Activated CD4-positive, alpha-beta T cell treated with anti-CD3 and anti-CD28 coated beads, Interleukin-2, Interleukin-6, amounts not matched to agents 100 ng/mL and 50 ng/mL, durations not matched to agents 16 hours and 8 hours (primary cell): Measurements from ENCODE around the gene OSBP2.

Source experiments
- DNase-seq: peaks from one replicate; pipeline ENCODE4 v3.0.0-alpha.2; 2020

OSBP2 gene

GRCh38 chr22:30910358-30910757 lies 215.7 kb downstream of the OSBP2 start:
- DNase-seq: no peak

GRCh38 chr22:30918761-30919160 lies 224.1 kb downstream of the OSBP2 start:
- no peak for DNase-seq

- DNase-seq: no peak
These were observed 225.3 kb downstream of the OSBP2 start for GRCh38 chr22:30919973-30920372.

GRCh38 chr22:30920407-30920806 lies 225.7 kb downstream of the OSBP2 start:
- DNase-seq: peak; percentile 85

GRCh38 chr22:30921108-30921507 lies 226.4 kb downstream of the OSBP2 start:
- no peak for DNase-seq

GRCh38 chr22:30922151-30922611 lies 227.5 kb downstream of the OSBP2 start:
- DNase-seq: peak; percentile 75

GRCh38 chr22:30923168-30923900 lies 228.7 kb downstream of the OSBP2 start:
- DNase-seq: no peak

GRCh38 chr22:30925667-30926066 lies 231.0 kb downstream of the OSBP2 start:
- no peak for DNase-seq

GRCh38 chr22:30926706-30927105 lies 232.0 kb downstream of the OSBP2 start:
- DNase-seq: no peak

GRCh38 chr22:30927806-30928205 lies 233.1 kb downstream of the OSBP2 start:
- no peak for DNase-seq

GRCh38 chr22:30928401-30928800 lies 233.7 kb downstream of the OSBP2 start:
- no peak for DNase-seq

GRCh38 chr22:30930228-30930627 lies 235.6 kb downstream of the OSBP2 start:
- no peak for DNase-seq

GRCh38 chr22:30931541-30932300 lies 237.0 kb downstream of the OSBP2 start:
- no peak for DNase-seq

- no peak for DNase-seq
These were observed 238.0 kb downstream of the OSBP2 start for GRCh38 chr22:30932661-30933060.

- DNase-seq: no peak
These were observed 238.8 kb downstream of the OSBP2 start for GRCh38 chr22:30933457-30933856.

GRCh38 chr22:30934053-30934452 lies 239.4 kb downstream of the OSBP2 start:
- DNase-seq: no peak

GRCh38 chr22:30940685-30941362 lies 246.2 kb downstream of the OSBP2 start:
- no peak for DNase-seq

- no peak for DNase-seq
These were observed 246.7 kb downstream of the OSBP2 start for GRCh38 chr22:30941363-30941740.

- DNase-seq: peak; percentile 35
These were observed 248.7 kb downstream of the OSBP2 start for GRCh38 chr22:30943368-30943767.

- DNase-seq: no peak
These were observed 250.3 kb downstream of the OSBP2 start for GRCh38 chr22:30944986-30945385.

GRCh38 chr22:30945653-30946052 lies 251.0 kb downstream of the OSBP2 start:
- DNase-seq: no peak

GRCh38 chr22:30946354-30946753 lies 251.7 kb downstream of the OSBP2 start:
- no peak for DNase-seq

GRCh38 chr22:30947173-30947815 lies 252.6 kb downstream of the OSBP2 start:
- DNase-seq: no peak
